ENCODE results near the gene RASGRP1.

RASGRP1 gene

GRCh38 chr15:38520035-38520434, 44.6 kb downstream of the RASGRP1 start:
- CTCF ChIA-PET = interaction anchor here (0.7 to 0.8 kb wide), 2 partner anchors 170 to 180 kb away, joined by 3 read pairs; no protein-coding TSS in a partner anchor
- TF ChIP-seq, protein P1, sequence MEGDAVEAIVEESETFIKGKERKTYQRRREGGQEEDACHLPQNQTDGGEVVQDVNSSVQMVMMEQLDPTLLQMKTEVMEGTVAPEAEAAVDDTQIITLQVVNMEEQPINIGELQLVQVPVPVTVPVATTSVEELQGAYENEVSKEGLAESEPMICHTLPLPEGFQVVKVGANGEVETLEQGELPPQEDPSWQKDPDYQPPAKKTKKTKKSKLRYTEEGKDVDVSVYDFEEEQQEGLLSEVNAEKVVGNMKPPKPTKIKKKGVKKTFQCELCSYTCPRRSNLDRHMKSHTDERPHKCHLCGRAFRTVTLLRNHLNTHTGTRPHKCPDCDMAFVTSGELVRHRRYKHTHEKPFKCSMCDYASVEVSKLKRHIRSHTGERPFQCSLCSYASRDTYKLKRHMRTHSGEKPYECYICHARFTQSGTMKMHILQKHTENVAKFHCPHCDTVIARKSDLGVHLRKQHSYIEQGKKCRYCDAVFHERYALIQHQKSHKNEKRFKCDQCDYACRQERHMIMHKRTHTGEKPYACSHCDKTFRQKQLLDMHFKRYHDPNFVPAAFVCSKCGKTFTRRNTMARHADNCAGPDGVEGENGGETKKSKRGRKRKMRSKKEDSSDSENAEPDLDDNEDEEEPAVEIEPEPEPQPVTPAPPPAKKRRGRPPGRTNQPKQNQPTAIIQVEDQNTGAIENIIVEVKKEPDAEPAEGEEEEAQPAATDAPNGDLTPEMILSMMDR (conservative IDR thresholded peaks at IDR 0.05; ENCODE audit: low read depth) = no peak
- POLR2A ChIA-PET (ENCODE audit: low non-redundant PET) = no interaction called here
- DNase-seq (ENCODE audit: low spot score) = no peak
- H3K27ac ChIP-seq = no peak overlapping the region

- no peak for DNase-seq (ENCODE audit: low spot score)
- CTCF ChIA-PET = no interaction called here
- TF ChIP-seq, protein P1 (conservative IDR thresholded peaks at IDR 0.05; ENCODE audit: low read depth) = no peak
- POLR2A ChIA-PET (ENCODE audit: low non-redundant PET) = no interaction called here
- H3K27ac ChIP-seq = no peak overlapping the region
Observed at GRCh38 chr15:38518084-38518483, 46.5 kb downstream of the RASGRP1 start.

- TF ChIP-seq, protein P1 (conservative IDR thresholded peaks at IDR 0.05; ENCODE audit: low read depth) = no peak
- H3K27ac ChIP-seq = no peak overlapping the region
- POLR2A ChIA-PET (ENCODE audit: low non-redundant PET) = no interaction called here
- DNase-seq (ENCODE audit: low spot score) = no peak
- CTCF ChIA-PET = interaction anchor here (1.5 kb wide), 1 partner anchor 47 kb away, joined by 4 read pairs; the partner anchor contains the start of gene RASGRP1
Observed at GRCh38 chr15:38517312-38517975, 47.2 kb downstream of the RASGRP1 start.

- CTCF ChIA-PET = interaction anchor here (1.5 kb wide), 1 partner anchor 47 kb away, joined by 4 read pairs; the partner anchor contains the start of gene RASGRP1
Observed at GRCh38 chr15:38516626-38517025, 48.0 kb downstream of the RASGRP1 start.

GRCh38 chr15:38514601-38515000, 50.0 kb downstream of the RASGRP1 start:
- TF ChIP-seq, protein P1 (conservative IDR thresholded peaks at IDR 0.05; ENCODE audit: low read depth) = no peak
- H3K27ac ChIP-seq = no peak overlapping the region
- no peak for DNase-seq (ENCODE audit: low spot score)
- CTCF ChIA-PET = interaction anchor here (0.5 to 0.8 kb wide), 2 partner anchors 29 to 49 kb away, joined by 3 read pairs; no protein-coding TSS in a partner anchor
- POLR2A ChIA-PET (ENCODE audit: low non-redundant PET) = no interaction called here

More at GRCh38 chr15:38516626-38517025, 48.0 kb downstream of the RASGRP1 start:
- POLR2A ChIA-PET (ENCODE audit: low non-redundant PET) = no interaction called here
- TF ChIP-seq, protein P1 (conservative IDR thresholded peaks at IDR 0.05; ENCODE audit: low read depth) = no peak
- DNase-seq (ENCODE audit: low spot score) = no peak
- H3K27ac ChIP-seq = no peak overlapping the region

DNA sequence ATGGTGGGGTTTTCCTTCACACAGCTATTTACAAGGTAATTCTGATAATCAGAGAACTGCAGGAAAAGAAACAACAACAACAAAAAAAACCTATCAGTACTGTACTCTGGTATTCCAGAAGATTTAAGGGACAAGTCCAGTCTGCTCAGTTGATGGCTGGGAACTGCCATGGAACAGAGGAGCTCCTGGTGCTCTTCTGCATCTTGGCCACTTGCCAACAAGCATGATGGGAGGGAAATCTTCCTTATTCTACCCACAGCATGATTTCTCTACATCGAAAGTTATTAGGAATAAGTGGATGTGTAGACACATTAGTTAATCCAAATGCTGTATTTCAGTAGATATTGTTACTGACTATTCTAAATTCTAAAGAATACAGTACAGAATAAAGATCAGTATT, 51.7 kb downstream of the RASGRP1 start:
- TF ChIP-seq, protein P1 (conservative IDR thresholded peaks at IDR 0.05; ENCODE audit: low read depth) = no peak
- ChIA-PET CTCF (interaction anchor here (1.2 kb wide), 1 partner anchor 51 kb away, joined by 4 read pairs; no protein-coding TSS in a partner anchor), POLR2A (ENCODE audit: low non-redundant PET) (no interaction called here)
- no peak overlapping the region for H3K27ac ChIP-seq
- no peak for DNase-seq (ENCODE audit: low spot score)
